GM12878 (cell line): ENCODE measurements around the gene C19orf67. TPM values are rescaled to one million over a fixed set of nuclear protein-coding genes. Genes with fewer than 3 reads are reported as not detected.
"Not testable (repeated sequence)": the region's sequence is repeated elsewhere in the genome, so short reads cannot be mapped to it uniquely, and the experiment has no call there.

Experiments used
- ATAC-seq: fragments of 200-7000 bp; cut with Tn5 transposase; 3 replicates; pipeline ENCODE4 v1.9.1; 2020; ENCODE audit warnings: mild to moderate bottlenecking, moderate library complexity
- BruUV-seq: library from RNA; stranded (reverse); fragments of 400-500 nt; replicated peaks from 2 replicates; lab custom pipeline; 2021; lab: Mats Ljungman, UMichigan
- CTCF ChIA-PET: fragments of 300-600 bp; sonication (Branson Sonifier 250); formaldehyde crosslinking; extraction: SDS; loops from one replicate; lab custom pipeline; 2021; ENCODE audit warnings: inconsistent platforms; lab: Yijun Ruan, JAX
- POLR2A ChIA-PET: fragments of 350-600 bp; formaldehyde crosslinking; extraction: SDS; loops from one replicate; lab custom pipeline; 2021; ENCODE audit warnings: inconsistent platforms; lab: Charles Lee
- RAD21 ChIA-PET: fragments of 300-600 bp; sonication (Branson Sonifier 250); formaldehyde crosslinking; loops from one replicate; lab custom pipeline; 2023; ENCODE audit warnings: antibody characterized with exemption; ENCODE audit not compliant: unreplicated experiment; lab: Charles Lee
- SMC1A ChIA-PET: fragments of 300-600 bp; sonication (Branson Sonifier 250); formaldehyde crosslinking; loops from one replicate; lab custom pipeline; 2023; ENCODE audit not compliant: unreplicated experiment, uncharacterized antibody; lab: Charles Lee
- DNase-seq: peaks from one replicate; pipeline ENCODE4 v3.0.0-alpha.2; 2011; ENCODE audit warnings: low read depth, low spot score
- FAIRE-seq: peaks from 3 replicates; lab custom pipeline; 2011; peaks lifted over from hg19 to GRCh38; lab: Jason Lieb, UNC
- H2AFZ ChIP-seq: 2 replicates; pipeline ENCODE4 v1.6.0; 2011; ENCODE audit warnings: low read depth, low read length, control low read depth; ENCODE audit not compliant: control insufficient read depth
- H3K27ac ChIP-seq: 2 replicates; pipeline ENCODE4 v1.5.1; 2011; ENCODE audit warnings: control low read depth; ENCODE audit not compliant: control insufficient read depth, insufficient read depth
- H3K27me3 ChIP-seq, 2 experiments: replicated peaks in 1 of 2; 2 replicates each; pipeline versions ENCODE4 v1.6.0 to v1.6.1; 2011; ENCODE audit warnings: low read length in 1 of 2; ENCODE audit not compliant: control insufficient read depth in 2 of 2, insufficient read depth in 2 of 2
- H3K36me3 ChIP-seq, 2 experiments: 2 replicates each; pipeline ENCODE4 v1.5.1; 2011; ENCODE audit warnings: low read length in 1 of 2; ENCODE audit not compliant: control insufficient read depth in 2 of 2, insufficient read depth in 2 of 2
- H3K4me1 ChIP-seq: 2 replicates; pipeline ENCODE4 v1.6.1; 2011; ENCODE audit warnings: mild to moderate bottlenecking, low read length, moderate library complexity, mixed read lengths; ENCODE audit not compliant: control insufficient read depth, insufficient read depth
- H3K4me2 ChIP-seq: 2 replicates; pipeline ENCODE4 v1.6.0; 2011; ENCODE audit warnings: control low read depth; ENCODE audit not compliant: control insufficient read depth, insufficient read depth
- H3K4me3 ChIP-seq: fragments of 200-600 bp; sonication (generic); 2 replicates; pipeline ENCODE4 v1.5.1; 2016
- H3K79me2 ChIP-seq: 2 replicates; pipeline ENCODE4 v1.6.0; 2011; ENCODE audit warnings: low read length; ENCODE audit not compliant: control insufficient read depth, insufficient read depth
- H3K9ac ChIP-seq: 2 replicates; pipeline ENCODE4 v1.8.0; 2011; ENCODE audit warnings: low read length, control low read depth, mixed read lengths; ENCODE audit not compliant: control insufficient read depth, insufficient read depth
- H3K9me3 ChIP-seq: replicated peaks from 3 replicates; pipeline ENCODE4 v1.5.1; 2011; ENCODE audit warnings: mild to moderate bottlenecking, low read length; ENCODE audit not compliant: control insufficient read depth, insufficient read depth
- H4K20me1 ChIP-seq: 2 replicates; pipeline ENCODE4 v1.6.0; 2011; ENCODE audit not compliant: control insufficient read depth, insufficient read depth
- CBX5 ChIP-seq: sonication (generic); IDR thresholded peaks from 2 replicates; pipeline ENCODE4 v1.6.1; 2016; ENCODE audit warnings: low read depth, moderate library complexity, mild to moderate bottlenecking, inconsistent platforms
- HDAC6 ChIP-seq: fragments of 200-600 bp; sonication (generic); IDR thresholded peaks from one replicate; pipeline ENCODE4 v1.8.0; 2017; ENCODE audit warnings: antibody characterized with exemption; ENCODE audit not compliant: unreplicated experiment
- HSF1 ChIP-seq: fragments of 150-350 bp; IDR thresholded peaks from 2 replicates; pipeline ENCODE4 v1.6.1; 2014; ENCODE audit warnings: mild to moderate bottlenecking, low read depth, low read length
- KDM1A ChIP-seq: fragments of 200-600 bp; sonication (generic); IDR thresholded peaks from 2 replicates; pipeline ENCODE4 v1.6.1; 2016; ENCODE audit warnings: borderline replicate concordance
- LARP7 ChIP-seq: fragments of 450-650 bp; IDR thresholded peaks from 2 replicates; pipeline ENCODE4 v1.6.1; 2017; ENCODE audit warnings: mild to moderate bottlenecking
- MYB ChIP-seq: fragments of 150-350 bp; IDR thresholded peaks from 2 replicates; pipeline ENCODE4 v1.6.1; 2014; ENCODE audit warnings: mild to moderate bottlenecking, low read depth, low read length, borderline replicate concordance
- NR2C2 ChIP-seq: IDR thresholded peaks from 2 replicates; pipeline ENCODE4 v1.6.1; 2011; ENCODE audit warnings: borderline replicate concordance, low read depth; ENCODE audit not compliant: control insufficient read depth, insufficient read length
- TBL1XR1 ChIP-seq: IDR thresholded peaks from 2 replicates; pipeline ENCODE4 v1.6.1; 2012; ENCODE audit warnings: low read depth, low read length, improper control_type of control experiment
- USF2 ChIP-seq: IDR thresholded peaks from 2 replicates; pipeline ENCODE4 v1.6.1; 2011; ENCODE audit warnings: low read depth, low read length, improper control_type of control experiment, borderline replicate concordance
- ZNF207 ChIP-seq: fragments of 450-650 bp; IDR thresholded peaks from 2 replicates; pipeline ENCODE4 v1.6.1; 2014; ENCODE audit warnings: antibody characterized with exemption, mild to moderate bottlenecking, borderline replicate concordance
- ZNF384 ChIP-seq: IDR thresholded peaks from 2 replicates; pipeline ENCODE4 v1.6.1; 2012; ENCODE audit warnings: low read depth, mild to moderate bottlenecking, low read length, improper control_type of control experiment, borderline replicate concordance
- WGBS: methylation state at CpG from one replicate; pipeline ENCODE4 v1.1.6; 2016; ENCODE audit warnings: low lambda C conversion rate; ENCODE audit not compliant: insufficient replicate concordance, insufficient coverage; ENCODE audit errors: missing lambda C conversion rate; 5-methylcytosine and 5-hydroxymethylcytosine counted together
- in situ Hi-C: fragments of 300-500 bp; cut with MboI; formaldehyde crosslinking; loops from 9 replicates; pipeline ENCODE4 v1.14.3; 2018; ENCODE audit warnings: mixed read lengths
- intact Hi-C: fragments of 100-400 bp; cut with micrococcal nuclease; formaldehyde crosslinking; loops from one replicate; pipeline ENCODE4 v1.14.2; 2022; ENCODE audit not compliant: unreplicated experiment
- polyA plus RNA-seq, 11 experiments: library from polyadenylated mRNA; depleted of rRNA in 4 of 11; unstranded in 6 of 11; stranded (reverse) in 5 of 11; fragments of >200 nt; fragmentation: Nextera tagmentation in 4 of 11; fragmentation: Illumina TruSeq in 1 of 11; extraction: Ambion mirVana in 4 of 11; extraction: Trizol in 1 of 11; gene quantifications; 1 replicate in 1 of 11; 2 replicates in 10 of 11; pipeline versions ENCODE4 v1.2.1 to v1.2.3, GENCODE V29; 2011 to 2016; ENCODE audit warnings: inconsistent platforms in 2 of 11, missing spikeins in 2 of 11, low read depth in 1 of 11
- total RNA-seq, 4 experiments: library from RNA; depleted of rRNA in 3 of 4; stranded (reverse); fragments of >200 nt in 3 of 4; fragmentation: Illumina TruSeq in 1 of 4; extraction: Trizol in 1 of 4; gene quantifications; 2 replicates each; pipeline versions ENCODE4 v1.2.1 to v1.2.3, GENCODE V29; 2013 to 2021

C19orf67 gene
- total and polyA plus RNA-seq, 10 of the 15 experiments (the other 5 are each of a cell fraction or from before 2014, with no cell fraction given) = 0.14 TPM; not detected in 9

DNA sequence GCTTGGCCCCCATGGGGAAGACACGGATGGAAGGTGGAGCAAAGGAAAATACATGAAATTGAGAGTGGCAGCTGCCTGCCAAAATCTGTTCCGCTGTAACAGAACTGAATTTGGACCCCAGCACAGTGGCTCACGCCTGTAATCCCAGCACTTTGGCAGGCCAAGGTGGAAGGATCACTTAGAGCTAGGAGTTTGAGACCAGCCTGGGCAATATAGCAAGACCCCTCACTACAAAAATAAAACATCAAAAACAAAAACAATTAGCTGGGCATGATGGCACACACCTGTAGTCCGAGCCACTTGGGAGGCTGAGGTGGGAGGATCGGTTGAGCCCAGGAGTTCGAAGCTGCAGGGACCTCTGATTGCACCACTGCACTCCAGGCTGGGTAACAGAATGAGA, 33.1 kb downstream of the C19orf67 start (continued):
- TF ChIP-seq HSF1 = no peak
- TF ChIP-seq TBL1XR1 = no peak
- TF ChIP-seq LARP7 = no peak
- TF ChIP-seq CBX5 = no peak
- TF ChIP-seq, all 136 proteins: peak for 0

- Histone ChIP-seq H3K4me1 (no peaks in the 10 kb centered on the region), H3K4me2 (no peak overlapping the region), H3K36me3 (peaks cover 8 to 12% of the 10 kb centered on the region in 2 experiments; a peak in 3 of 4 replicates), H3K27me3 (no peaks in the 10 kb centered on the region; a peak in 1 of 4 replicates), H2AFZ (no peak overlapping the region), H3K9me3 (peaks cover 2% of the 10 kb centered on the region; the same call in 1 of the 3 replicates), H3K27ac (no peak overlapping the region), H3K4me3 (no peak overlapping the region), H4K20me1 (no peaks in the 10 kb centered on the region), H3K9ac (no peak overlapping the region), H3K79me2 (no peaks in the 10 kb centered on the region)
- ChIA-PET SMC1A (interaction anchor here (0.7 kb wide), 1 partner anchor 170 kb away, joined by 3 read pairs; no protein-coding TSS in a partner anchor), CTCF (interaction anchor here (0.5 to 2.4 kb wide), 4 partner anchors 9 to 173 kb away, joined by 3 to 14 read pairs (median 4); no protein-coding TSS in a partner anchor), POLR2A (no interaction called here), RAD21 (no interaction called here)
- FAIRE-seq (no peak), DNase-seq (no peak), ATAC-seq (no peak)
- TF ChIP-seq ZNF384 (no peak), HDAC6 (no peak), MYB (no peak), NR2C2 (no peak), KDM1A (no peak), USF2 (no peak), ZNF207 (no peak)
- intact Hi-C loops = no loop called here
- BruUV-seq = no TSS peak
- in situ Hi-C loops = loop anchor here (25.0 kb wide), 1 partner anchor 765 kb away; no protein-coding TSS in a partner anchor
- 70% methylated on average over 8 of the region's 9 CpGs for WGBS
Observed at GRCh38 chr19:14051980-14052379, 33.6 kb downstream of the C19orf67 start.

GRCh38 chr19:14050961-14051360, 34.6 kb downstream of the C19orf67 start:
- in situ Hi-C loops = loop anchor here (25.0 kb wide), 1 partner anchor 764 kb away; no protein-coding TSS in a partner anchor
- ATAC-seq, H2AFZ ChIP-seq, DNase-seq, FAIRE-seq, H3K4me1 ChIP-seq, BruUV-seq, H3K9ac ChIP-seq, H4K20me1 ChIP-seq, H3K4me3 ChIP-seq, H3K79me2 ChIP-seq, intact Hi-C loops, H3K4me2 ChIP-seq, H3K27ac ChIP-seq, H3K27me3 ChIP-seq, H3K9me3 ChIP-seq: not testable (repeated sequence)
- SMC1A ChIA-PET = interaction anchor here (0.6 to 1.2 kb wide), 3 partner anchors 9 to 169 kb away, joined by 3 to 4 read pairs (median 3); no protein-coding TSS in a partner anchor
- H3K36me3 ChIP-seq = peaks cover 10 to 17% of the 10 kb centered on the region in 2 experiments; a peak in 3 of 4 replicates
- POLR2A ChIA-PET = interaction anchor here (0.6 kb wide), 1 partner anchor 1317 kb away, joined by 5 read pairs; the partner anchor contains the start of gene TRIR
- RAD21 ChIA-PET = interaction anchor here (0.6 kb wide), 1 partner anchor 141 kb away, joined by 4 read pairs; no protein-coding TSS in a partner anchor
- CTCF ChIA-PET = interaction anchor here (7.4 kb wide), 1 partner anchor 8 kb away, joined by 60 read pairs; no protein-coding TSS in a partner anchor
- 95% methylated on average over 11 of the region's 11 CpGs for WGBS
